Epithelial cell of esophagus (primary cell): ENCODE measurements around the gene TMEM41B.
"Not testable (repeated sequence)": the region's sequence is repeated elsewhere in the genome, so short reads cannot be mapped to it uniquely, and the experiment has no call there.

ENCODE experiments used
- DNase-seq: peaks from one replicate; pipeline ENCODE4 v3.0.0; 2010; ENCODE audit warnings: low read depth
- H3K4me3 ChIP-seq: 2 replicates; pipeline ENCODE4 v1.5.1; 2011; ENCODE audit warnings: mild to moderate bottlenecking, low read length, control low read depth
- TF ChIP-seq, protein P1 (sequence below): IDR thresholded peaks from 2 replicates; pipeline ENCODE4 v1.5.1; 2011; ENCODE audit warnings: low read depth, mild to moderate bottlenecking, low read length, control low read depth, inconsistent platforms; ENCODE audit not compliant: insufficient read depth; ENCODE audit errors: missing control alignments

The TMEM41B gene

DNA sequence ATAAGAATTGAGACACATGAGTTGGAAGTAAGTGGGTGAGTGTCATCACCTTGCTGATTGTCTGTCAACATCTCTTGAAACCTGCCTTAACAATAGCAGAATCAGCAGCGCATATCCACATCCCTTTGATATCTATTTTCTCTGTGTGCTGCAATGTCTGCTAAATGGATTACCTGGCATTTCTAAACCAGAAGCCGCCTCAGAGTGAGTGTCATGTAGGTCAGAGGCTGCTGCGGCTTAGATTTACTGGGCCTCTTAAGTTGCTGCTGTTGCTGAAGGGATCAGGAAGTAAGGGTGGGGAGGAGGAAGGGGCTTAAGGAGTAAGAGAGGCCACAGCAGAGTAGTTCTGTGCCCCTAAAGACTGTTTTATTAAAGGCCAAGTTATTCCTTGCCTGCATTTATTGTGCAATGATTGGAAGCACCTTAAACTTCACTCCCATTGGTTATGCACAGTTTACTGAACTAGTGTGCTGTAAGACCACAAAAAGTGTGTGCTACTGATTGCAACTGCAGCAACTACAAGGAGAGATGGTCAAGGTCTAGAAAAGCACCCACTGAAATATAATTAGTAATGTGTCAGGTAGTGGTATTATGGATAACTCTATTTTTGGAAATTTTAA, 29.8 kb upstream of the TMEM41B start:
- TF ChIP-seq, protein P1, sequence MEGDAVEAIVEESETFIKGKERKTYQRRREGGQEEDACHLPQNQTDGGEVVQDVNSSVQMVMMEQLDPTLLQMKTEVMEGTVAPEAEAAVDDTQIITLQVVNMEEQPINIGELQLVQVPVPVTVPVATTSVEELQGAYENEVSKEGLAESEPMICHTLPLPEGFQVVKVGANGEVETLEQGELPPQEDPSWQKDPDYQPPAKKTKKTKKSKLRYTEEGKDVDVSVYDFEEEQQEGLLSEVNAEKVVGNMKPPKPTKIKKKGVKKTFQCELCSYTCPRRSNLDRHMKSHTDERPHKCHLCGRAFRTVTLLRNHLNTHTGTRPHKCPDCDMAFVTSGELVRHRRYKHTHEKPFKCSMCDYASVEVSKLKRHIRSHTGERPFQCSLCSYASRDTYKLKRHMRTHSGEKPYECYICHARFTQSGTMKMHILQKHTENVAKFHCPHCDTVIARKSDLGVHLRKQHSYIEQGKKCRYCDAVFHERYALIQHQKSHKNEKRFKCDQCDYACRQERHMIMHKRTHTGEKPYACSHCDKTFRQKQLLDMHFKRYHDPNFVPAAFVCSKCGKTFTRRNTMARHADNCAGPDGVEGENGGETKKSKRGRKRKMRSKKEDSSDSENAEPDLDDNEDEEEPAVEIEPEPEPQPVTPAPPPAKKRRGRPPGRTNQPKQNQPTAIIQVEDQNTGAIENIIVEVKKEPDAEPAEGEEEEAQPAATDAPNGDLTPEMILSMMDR, result no peak
- DNase-seq, result no peak
- no peak overlapping the region for H3K4me3 ChIP-seq

DNA sequence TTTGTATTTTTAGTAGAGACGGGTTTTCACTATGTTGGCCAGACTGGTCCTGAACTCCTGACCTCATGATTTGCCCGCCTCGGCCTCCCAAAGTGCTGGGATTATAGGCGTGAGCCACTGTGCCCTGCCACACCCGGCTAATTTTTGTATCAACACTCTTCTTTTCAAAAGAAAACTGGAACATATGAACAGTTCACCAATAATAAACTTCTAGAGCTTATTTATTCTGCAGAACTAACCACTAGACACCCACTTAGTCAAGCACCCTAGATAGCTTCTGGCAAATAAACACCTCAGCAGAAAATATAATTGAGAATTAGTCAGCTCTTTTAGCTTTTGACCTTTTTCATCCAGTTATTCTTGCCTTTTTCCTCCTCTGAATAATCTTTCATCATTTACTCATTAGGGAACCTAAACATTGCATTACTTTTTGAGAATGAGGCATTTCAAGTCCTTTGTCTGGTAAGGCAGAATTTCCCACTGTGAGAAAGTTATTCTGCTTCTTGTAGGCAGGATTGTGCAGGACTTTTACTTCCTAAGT, 27.3 kb upstream of the TMEM41B start:
- TF ChIP-seq, protein P1, result no peak
- DNase-seq, result peak; percentile 57
- no peak overlapping the region for H3K4me3 ChIP-seq

DNA sequence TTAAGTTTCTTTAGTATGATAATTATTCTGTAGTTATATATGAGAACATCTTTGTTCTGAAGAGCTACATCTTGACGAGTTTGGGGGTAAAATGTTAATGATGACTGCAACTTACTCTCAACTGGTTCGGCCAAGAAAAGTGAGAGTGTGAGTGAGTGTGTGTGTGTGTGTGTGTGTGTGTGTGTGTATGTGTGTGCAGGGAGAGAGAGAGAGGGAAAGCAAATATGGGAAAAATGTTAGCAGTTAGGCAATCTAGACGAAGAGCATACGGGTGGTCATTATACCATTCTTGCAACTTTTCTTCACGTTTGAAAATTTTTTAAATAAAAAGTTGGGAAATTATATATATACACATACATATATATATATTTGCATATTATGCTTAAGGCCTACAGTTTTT, 18.3 kb upstream of the TMEM41B start:
- no peak overlapping the region for H3K4me3 ChIP-seq
- TF ChIP-seq, protein P1, result no peak
- no peak for DNase-seq

DNA sequence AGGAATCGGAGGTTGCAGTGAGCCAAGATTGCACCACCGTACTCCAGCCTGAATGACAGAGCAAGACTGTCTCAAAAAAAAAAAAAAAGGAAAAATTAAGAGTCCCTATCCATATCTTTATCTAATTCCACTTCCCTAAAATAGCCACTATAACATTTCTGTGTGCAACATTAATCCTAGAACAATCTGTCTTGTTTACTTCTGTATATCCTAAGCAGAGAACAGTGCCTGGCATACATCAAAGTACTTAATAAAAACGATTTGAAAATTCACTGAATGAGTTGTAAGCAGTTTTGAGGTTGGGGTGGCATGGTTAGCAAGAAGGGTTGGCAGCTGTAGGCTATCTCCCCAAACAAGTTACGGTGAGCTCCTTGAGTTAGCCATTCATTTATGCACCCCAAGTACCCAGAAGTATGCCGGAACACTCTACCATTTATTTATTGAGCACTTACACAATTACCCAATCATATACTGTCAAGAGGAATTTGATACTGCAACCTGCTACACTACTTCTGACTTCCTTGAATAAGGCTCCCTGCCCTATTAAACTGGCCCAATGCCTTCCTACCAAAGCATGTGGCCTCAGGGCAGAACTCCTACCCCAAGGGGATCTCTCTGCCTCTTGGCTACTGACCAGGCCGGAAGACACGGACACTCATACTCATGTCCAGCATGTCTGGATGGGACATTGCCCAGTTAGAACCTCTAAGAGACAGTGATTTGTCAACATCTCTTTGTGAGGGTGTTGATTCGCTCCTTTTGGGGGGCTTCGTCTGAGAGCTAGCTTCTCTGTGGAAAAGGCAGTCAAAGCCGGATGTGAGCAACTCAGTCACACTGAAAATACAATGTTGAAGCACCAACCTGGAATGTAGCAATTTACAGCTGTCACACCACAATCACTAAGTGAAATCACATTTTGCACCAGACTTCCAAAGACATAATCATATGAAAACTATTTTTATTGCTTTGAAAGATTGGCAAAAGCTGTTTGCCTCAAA, 16.3 kb upstream of the TMEM41B start:
- TF ChIP-seq, protein P1, result no peak
- no peak overlapping the region for H3K4me3 ChIP-seq
- DNase-seq, result peak; percentile 41

DNA sequence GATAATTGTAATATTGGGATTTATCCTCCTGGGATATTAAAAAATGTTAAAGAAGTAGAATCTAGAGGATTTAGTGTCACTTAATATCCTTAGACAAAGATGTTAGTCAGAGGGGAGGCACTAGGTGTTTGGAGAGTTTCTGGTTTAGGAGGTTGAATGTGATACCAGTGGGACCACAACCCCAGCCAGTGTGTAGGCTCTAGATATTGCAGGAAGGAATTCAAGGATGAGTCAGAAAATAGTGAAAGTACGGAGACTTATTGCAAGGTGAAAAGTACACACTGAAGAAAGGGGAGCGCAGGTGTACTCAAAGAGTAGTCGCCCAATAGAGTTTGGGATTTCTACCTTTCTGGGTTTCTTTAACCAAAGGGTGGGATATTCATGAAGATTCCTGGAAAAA, 5.7 kb upstream of the TMEM41B start:
- TF ChIP-seq, protein P1, result no peak
- peak; percentile 44 for DNase-seq
- H3K4me3 ChIP-seq, result no peak overlapping the region

DNA sequence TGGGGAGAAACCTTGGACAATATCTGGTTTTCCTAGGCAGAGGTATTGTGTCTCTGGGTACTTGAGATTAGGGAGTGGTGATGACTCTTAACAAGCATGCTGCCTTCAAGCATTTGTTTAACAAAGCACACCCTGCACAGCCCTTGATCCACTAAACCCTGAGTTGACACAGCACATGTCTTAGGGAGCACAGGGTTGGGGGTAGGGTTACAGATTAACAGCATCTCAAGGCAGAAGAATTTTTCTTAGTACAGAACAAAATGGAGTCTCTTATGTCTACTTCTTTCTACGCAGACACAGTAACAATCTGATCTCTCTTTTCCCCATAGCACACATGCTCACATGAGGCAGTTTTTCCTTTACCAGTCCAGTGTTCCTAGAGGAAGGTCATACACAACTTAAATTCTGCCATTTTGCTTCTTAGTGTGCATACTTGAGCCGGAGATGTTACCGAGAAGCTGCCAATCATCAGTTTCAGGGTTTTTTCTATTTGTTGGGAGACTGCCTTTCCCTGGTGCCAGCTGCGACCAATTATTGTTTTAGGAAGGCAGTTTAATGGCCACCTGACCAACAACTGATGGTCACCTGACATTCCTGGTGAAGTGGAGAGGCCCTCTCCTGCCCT, 5.1 kb upstream of the TMEM41B start:
- DNase-seq, result peak; percentile 41
- not testable (repeated sequence) for H3K4me3 ChIP-seq

DNA sequence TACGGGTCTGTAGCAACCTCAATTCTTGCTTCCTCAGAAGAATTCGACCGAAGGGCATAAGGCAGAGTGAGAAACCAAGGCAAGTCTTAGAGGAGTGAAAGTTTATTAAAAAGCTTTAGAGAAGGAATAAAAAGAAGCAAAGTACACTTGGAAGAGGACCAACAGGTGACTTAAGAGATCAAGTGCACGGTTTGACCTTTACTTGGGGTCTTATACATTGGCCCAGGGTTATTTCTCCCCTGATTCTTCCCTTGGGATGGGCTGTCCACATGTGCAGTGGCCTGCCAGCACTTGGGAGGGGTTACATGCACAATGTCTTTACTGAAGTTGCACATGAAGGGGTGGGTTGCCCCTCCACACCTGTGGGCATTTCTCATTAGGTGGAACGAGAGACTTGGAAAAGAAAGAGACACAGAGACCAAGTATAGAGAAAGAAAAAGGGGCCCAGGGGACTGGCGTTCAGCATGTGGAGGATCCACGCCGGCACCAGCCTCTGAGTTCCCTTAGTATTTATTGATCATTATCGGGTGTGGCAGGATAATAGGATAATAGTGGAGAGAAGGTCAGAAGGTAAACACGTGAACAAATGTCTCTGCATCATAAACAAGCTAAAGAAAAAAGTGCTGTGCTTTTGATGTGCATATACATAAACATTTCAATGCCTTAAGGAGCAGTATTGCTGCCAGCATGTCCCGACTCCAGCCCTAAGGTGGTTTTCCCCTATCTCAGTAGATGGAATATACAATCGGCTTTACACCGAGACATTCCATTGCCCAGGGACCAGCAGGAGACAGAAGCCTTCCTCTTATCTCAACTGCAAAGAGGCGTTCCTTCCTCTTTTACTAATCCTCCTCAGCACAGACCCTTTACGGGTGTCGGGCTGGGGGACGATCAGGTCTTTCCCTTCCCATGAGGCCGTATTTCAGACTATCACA, 4.3 kb upstream of the TMEM41B start:
- not testable (repeated sequence) for H3K4me3 ChIP-seq, DNase-seq
